Large intestine (tissue), 3 donors: Measurements from ENCODE around the gene TTC24. TPM values are rescaled to one million over a fixed set of nuclear protein-coding genes. Genes with fewer than 3 reads are reported as not detected.

Experiments
- DNase-seq, 2 donors: peaks; one replicate each; pipeline versions ENCODE4 v3.0.0 to v3.0.0-alpha.2; 2013
- H3K27ac ChIP-seq: one replicate; pipeline ENCODE4 v1.5.1; 2013; ENCODE audit warnings: low read length
- H3K27me3 ChIP-seq: 2 replicates; pipeline ENCODE4 v1.6.1; 2013; ENCODE audit warnings: low read length; ENCODE audit not compliant: control insufficient read depth, insufficient read depth
- H3K36me3 ChIP-seq: 2 replicates; pipeline ENCODE4 v1.6.1; 2013; ENCODE audit warnings: low read length; ENCODE audit not compliant: control insufficient read depth, insufficient read depth
- H3K4me1 ChIP-seq: one replicate; pipeline ENCODE4 v1.6.1; 2013; ENCODE audit warnings: low read length; ENCODE audit not compliant: control insufficient read depth, insufficient read depth
- H3K4me3 ChIP-seq: one replicate; pipeline ENCODE4 v1.5.1; 2013; ENCODE audit warnings: low read length
- H3K9me3 ChIP-seq: one replicate; pipeline ENCODE4 v1.6.1; 2013; ENCODE audit warnings: mild to moderate bottlenecking, low read depth, low read length, moderate library complexity; ENCODE audit not compliant: control insufficient read depth
- WGBS: methylation state at CpG from one replicate; pipeline ENCODE4 v1.1.5; 2013; ENCODE audit warnings: low lambda C conversion rate; ENCODE audit not compliant: insufficient coverage; 5-methylcytosine and 5-hydroxymethylcytosine counted together
- polyA plus RNA-seq: library from polyadenylated mRNA; unstranded; fragments of 120-200 nt; gene quantifications from one replicate; pipeline ENCODE4 v1.2.1, GENCODE V29; 2013

The TTC24 gene
- polyA plus RNA-seq, 1 donor = 0.15 TPM

GRCh38 chr1:156593661-156593989 lies 14.1 kb downstream of the TTC24 start:
- Histone ChIP-seq H3K36me3 (peaks cover 57% of the 10 kb centered on the region), H3K27me3 (no peaks in the 10 kb centered on the region), H3K4me1 (peaks cover 4% of the 10 kb centered on the region), H3K4me3 (no peak overlapping the region), H3K27ac (no peak overlapping the region), H3K9me3 (peaks cover 2% of the 10 kb centered on the region)
- DNase-seq = no peak
- no CpG with 5 or more reads among the region's 8 CpGs for WGBS

- Histone ChIP-seq H3K4me3 (no peak overlapping the region), H3K9me3 (peaks cover 2% of the 10 kb centered on the region), H3K27me3 (no peaks in the 10 kb centered on the region), H3K4me1 (peaks cover 4% of the 10 kb centered on the region), H3K27ac (no peak overlapping the region), H3K36me3 (peaks cover 59% of the 10 kb centered on the region)
- DNase-seq = no peak
- WGBS = no CpG with 5 or more reads among the region's 3 CpGs
Measured at GRCh38 chr1:156594190-156594589, 14.7 kb downstream of the TTC24 start.

- Histone ChIP-seq H3K36me3 (peaks cover 59% of the 10 kb centered on the region), H3K4me1 (peaks cover 6% of the 10 kb centered on the region), H3K27me3 (no peaks in the 10 kb centered on the region), H3K4me3 (no peak overlapping the region), H3K9me3 (peaks cover 2% of the 10 kb centered on the region), H3K27ac (no peak overlapping the region)
- DNase-seq = no peak
- 90% methylated on average over 2 of the region's 2 CpGs for WGBS
Measured at GRCh38 chr1:156595016-156595415, 15.5 kb downstream of the TTC24 start.

GRCh38 chr1:156596426-156596825 lies 16.9 kb downstream of the TTC24 start:
- Histone ChIP-seq H3K36me3 (peaks cover 59% of the 10 kb centered on the region), H3K4me1 (peaks cover 2% of the 10 kb centered on the region), H3K9me3 (peaks cover 2% of the 10 kb centered on the region), H3K27me3 (no peaks in the 10 kb centered on the region), H3K4me3 (no peak overlapping the region), H3K27ac (no peak overlapping the region)
- whole genome bisulfite sequencing = no CpG with 5 or more reads among the region's 3 CpGs
- DNase-seq = no peak

- Histone ChIP-seq H3K27me3 (no peaks in the 10 kb centered on the region), H3K36me3 (peaks cover 56% of the 10 kb centered on the region), H3K9me3 (no peaks in the 10 kb centered on the region), H3K4me1 (peaks cover 6% of the 10 kb centered on the region), H3K27ac (no peak overlapping the region), H3K4me3 (no peak overlapping the region)
- WGBS = no CpG with 5 or more reads among the region's 5 CpGs
- no peak for DNase-seq
Measured at GRCh38 chr1:156598125-156598524, 18.6 kb downstream of the TTC24 start.

GRCh38 chr1:156598731-156599432 lies 19.4 kb downstream of the TTC24 start:
- Histone ChIP-seq H3K9me3 (no peaks in the 10 kb centered on the region), H3K27ac (no peak overlapping the region), H3K27me3 (no peaks in the 10 kb centered on the region), H3K36me3 (peaks cover 48% of the 10 kb centered on the region), H3K4me1 (peaks cover 6% of the 10 kb centered on the region), H3K4me3 (no peak overlapping the region)
- WGBS = no CpG with 5 or more reads among the region's 4 CpGs
- DNase-seq = no peak

GRCh38 chr1:156599811-156600210 lies 20.3 kb downstream of the TTC24 start:
- WGBS = no CpG with 5 or more reads among the region's 3 CpGs
- DNase-seq = no peak
- H3K4me1 ChIP-seq = peaks cover 6% of the 10 kb centered on the region
- peaks cover 39% of the 10 kb centered on the region for H3K36me3 ChIP-seq
- no peak overlapping the region for H3K4me3 ChIP-seq
- H3K27me3 ChIP-seq = no peaks in the 10 kb centered on the region
- H3K9me3 ChIP-seq = no peaks in the 10 kb centered on the region
- no peak overlapping the region for H3K27ac ChIP-seq

- H3K9me3 ChIP-seq = no peaks in the 10 kb centered on the region
- H3K4me1 ChIP-seq = peaks cover 6% of the 10 kb centered on the region
- H3K36me3 ChIP-seq = peaks cover 30% of the 10 kb centered on the region
- 0% methylated on average over 8 of the region's 13 CpGs for WGBS
- no peaks in the 10 kb centered on the region for H3K27me3 ChIP-seq
- DNase-seq = no peak
- peak overlapping the region; percentile 64 for H3K27ac ChIP-seq
- peak overlapping the region; percentile 89 for H3K4me3 ChIP-seq
Measured at GRCh38 chr1:156600733-156601121, 21.2 kb downstream of the TTC24 start.

GRCh38 chr1:156601122-156601830 lies 21.8 kb downstream of the TTC24 start, which contains the start of gene GPATCH4:
TSS of gene GPATCH4 (minus strand) at chr1:156601479.
- peak within 1 kb of the TSS; percentile 64 for H3K27ac ChIP-seq
- H3K9me3 ChIP-seq = no peaks in the 10 kb centered on the region

GRCh38 chr1:156601892-156602291 lies 22.4 kb downstream of the TTC24 start:
- WGBS = no CpG with 5 or more reads among the region's 12 CpGs
- peak overlapping the region; percentile 64 for H3K27ac ChIP-seq
- H3K9me3 ChIP-seq = no peaks in the 10 kb centered on the region
- DNase-seq = no peak
- H3K4me1 ChIP-seq = peaks cover 6% of the 10 kb centered on the region
- no peaks in the 10 kb centered on the region for H3K27me3 ChIP-seq
- peaks cover 18% of the 10 kb centered on the region for H3K36me3 ChIP-seq
- H3K4me3 ChIP-seq = peak overlapping the region; percentile 89

More at GRCh38 chr1:156601122-156601830, 21.8 kb downstream of the TTC24 start, which contains the start of gene GPATCH4:
- Histone ChIP-seq H3K4me1 (peaks cover 6% of the 10 kb centered on the region), H3K27me3 (no peaks in the 10 kb centered on the region), H3K36me3 (peaks cover 25% of the 10 kb centered on the region), H3K4me3 (peak within 1 kb of the TSS; percentile 89)
- WGBS = no CpG with 5 or more reads among the region's 35 CpGs
- DNase-seq = peak; percentile 56 to 84
